Caco-2 (cell line): ENCODE data around the gene EYA3. TPM values are rescaled to one million over a fixed set of nuclear protein-coding genes. Genes with fewer than 3 reads are reported as not detected.

Source experiments
- BruUV-seq: library from RNA; stranded (reverse); fragments of 400-500 nt; replicated peaks from 2 replicates; lab custom pipeline; 2021; lab: Mats Ljungman, UMichigan
- CTCF ChIA-PET: fragments of 300-600 bp; sonication (Branson Sonifier 250); formaldehyde crosslinking; loops from one replicate; lab custom pipeline; 2022; ENCODE audit warnings: antibody characterized with exemption; lab: Charles Lee
- POLR2A ChIA-PET: fragments of 300-600 bp; sonication (Branson Sonifier 250); formaldehyde crosslinking; loops from one replicate; lab custom pipeline; 2022; ENCODE audit warnings: antibody characterized with exemption; lab: Charles Lee
- DNase-seq, 2 experiments: peaks; one replicate each; pipeline versions ENCODE4 v3.0.0 to v3.0.0-alpha.2; 2020 to 2022
- H3K27me3 ChIP-seq: replicated peaks from 2 replicates; pipeline ENCODE4 v1.6.0; 2011; ENCODE audit warnings: low read length; ENCODE audit not compliant: control insufficient read depth, insufficient read depth
- H3K36me3 ChIP-seq: 2 replicates; pipeline ENCODE4 v1.5.1; 2011; ENCODE audit warnings: low read length; ENCODE audit not compliant: control insufficient read depth, insufficient read depth
- H3K4me1 ChIP-seq: fragments of 250-450 bp; sonication (Bioruptor Pico); 2 replicates; pipeline ENCODE4 v1.5.1; 2020; ENCODE audit warnings: mild to moderate bottlenecking
- H3K4me3 ChIP-seq: 2 replicates; pipeline ENCODE4 v1.5.1; 2011; ENCODE audit warnings: low read depth, mild to moderate bottlenecking, control low read depth, low read length
- H3K9me3 ChIP-seq: fragments of 250-450 bp; sonication (Bioruptor Pico); 2 replicates; pipeline ENCODE4 v1.5.1; 2020; ENCODE audit warnings: mild to moderate bottlenecking, moderate library complexity
- H3K27ac Mint-ChIP-seq: one replicate; pipeline ENCODE4 v1.8.0; 2022; ENCODE audit warnings: mixed read lengths; ENCODE audit not compliant: unreplicated experiment
- H3K27me3 Mint-ChIP-seq: one replicate; pipeline ENCODE4 v1.8.0; 2022; ENCODE audit warnings: mixed read lengths; ENCODE audit not compliant: insufficient read depth, unreplicated experiment
- H3K36me3 Mint-ChIP-seq: one replicate; pipeline ENCODE4 v1.8.0; 2022; ENCODE audit warnings: mild to moderate bottlenecking, mixed read lengths; ENCODE audit not compliant: insufficient read depth, unreplicated experiment
- H3K4me1 Mint-ChIP-seq: one replicate; pipeline ENCODE4 v1.8.0; 2022; ENCODE audit warnings: low read depth, mixed read lengths; ENCODE audit not compliant: unreplicated experiment
- H3K4me3 Mint-ChIP-seq: one replicate; pipeline ENCODE4 v1.8.0; 2022; ENCODE audit warnings: mild to moderate bottlenecking, moderate library complexity, mixed read lengths; ENCODE audit not compliant: unreplicated experiment
- H3K9me3 Mint-ChIP-seq: one replicate; pipeline ENCODE4 v1.8.0; 2022; ENCODE audit warnings: mixed read lengths; ENCODE audit not compliant: unreplicated experiment
- CTCF ChIP-seq, 2 experiments: fragments of 200-600 bp in 1 of 2; IDR thresholded peaks; 1 replicate in 1 of 2; 2 replicates in 1 of 2; pipeline versions ENCODE4 v1.5.1 to v1.8.0; 2011 to 2022; ENCODE audit warnings: antibody characterized with exemption in 1 of 2, control low read depth in 1 of 2, inconsistent platforms in 1 of 2, low read depth in 1 of 2, low read length in 1 of 2, mild to moderate bottlenecking in 1 of 2, moderate library complexity in 1 of 2; ENCODE audit not compliant: insufficient read depth in 1 of 2, severe bottlenecking in 1 of 2, unreplicated experiment in 1 of 2
- intact Hi-C: fragments of 100-400 bp; cut with micrococcal nuclease; formaldehyde crosslinking; loops from one replicate; pipeline ENCODE4 v1.10.0; 2022; ENCODE audit not compliant: unreplicated experiment
- total RNA-seq: library from RNA; stranded (reverse); gene quantifications from 2 replicates; pipeline ENCODE4 v1.2.3, GENCODE V29; 2022

The EYA3 gene
- total RNA-seq, 1 experiment from 2014 or later, result 9.9 TPM

GRCh38 chr1:28064064-28064463 lies 24.3 kb downstream of the EYA3 start:
- no peak overlapping the region for H3K4me3 Mint-ChIP-seq
- H3K27me3 Mint-ChIP-seq, result no peaks in the 10 kb centered on the region
- intact Hi-C loops, result no loop called here
- H3K27ac Mint-ChIP-seq, result no peak overlapping the region
- no peak overlapping the region for H3K4me3 ChIP-seq
- no TSS peak for BruUV-seq
- no peak for DNase-seq
- H3K4me1 ChIP-seq, result no peaks in the 10 kb centered on the region
- ChIA-PET POLR2A (no interaction called here), CTCF (no interaction called here)
- no peaks in the 10 kb centered on the region for H3K9me3 Mint-ChIP-seq
- H3K9me3 ChIP-seq, result no peaks in the 10 kb centered on the region
- H3K4me1 Mint-ChIP-seq, result no peaks in the 10 kb centered on the region
- no peaks in the 10 kb centered on the region for H3K27me3 ChIP-seq
- no peaks in the 10 kb centered on the region for H3K36me3 ChIP-seq
- H3K36me3 Mint-ChIP-seq, result peaks cover 5% of the 10 kb centered on the region
- no peak for TF ChIP-seq CTCF (IDR thresholded peaks at IDR 0.05; ENCODE audit: insufficient read depth in 1 of 2, low read depth in 1 of 2, low read length in 1 of 2, severe bottlenecking in 1 of 2, unreplicated experiment in 1 of 2)

GRCh38 chr1:28062806-28063205 lies 25.6 kb downstream of the EYA3 start:
- Mint-ChIP-seq H3K36me3 (peaks cover 5% of the 10 kb centered on the region), H3K4me1 (no peaks in the 10 kb centered on the region), H3K27me3 (no peaks in the 10 kb centered on the region), H3K27ac (no peak overlapping the region), H3K4me3 (no peak overlapping the region), H3K9me3 (no peaks in the 10 kb centered on the region)
- POLR2A ChIA-PET, result no interaction called here
- Histone ChIP-seq H3K36me3 (no peaks in the 10 kb centered on the region), H3K4me3 (no peak overlapping the region), H3K9me3 (no peaks in the 10 kb centered on the region), H3K4me1 (no peaks in the 10 kb centered on the region), H3K27me3 (no peaks in the 10 kb centered on the region)
- intact Hi-C loops, result no loop called here
- no peak for DNase-seq
- no TSS peak for BruUV-seq
- no peak for TF ChIP-seq CTCF (IDR thresholded peaks at IDR 0.05; ENCODE audit: insufficient read depth in 1 of 2, low read depth in 1 of 2, low read length in 1 of 2, severe bottlenecking in 1 of 2, unreplicated experiment in 1 of 2)
- CTCF ChIA-PET, result no interaction called here

- peaks cover 9% of the 10 kb centered on the region for H3K36me3 Mint-ChIP-seq
- H3K4me1 ChIP-seq, result no peaks in the 10 kb centered on the region
- no peak for TF ChIP-seq CTCF (IDR thresholded peaks at IDR 0.05; ENCODE audit: insufficient read depth in 1 of 2, low read depth in 1 of 2, low read length in 1 of 2, severe bottlenecking in 1 of 2, unreplicated experiment in 1 of 2)
- no peaks in the 10 kb centered on the region for H3K9me3 Mint-ChIP-seq
- H3K4me3 Mint-ChIP-seq, result no peak overlapping the region
- BruUV-seq, result no TSS peak
- no peaks in the 10 kb centered on the region for H3K36me3 ChIP-seq
- intact Hi-C loops, result no loop called here
- no peaks in the 10 kb centered on the region for H3K4me1 Mint-ChIP-seq
- ChIA-PET CTCF (interaction anchor here (0.6 kb wide), 1 partner anchor 125 kb away, joined by 6 read pairs; no protein-coding TSS in a partner anchor), POLR2A (no interaction called here)
- H3K4me3 ChIP-seq, result no peak overlapping the region
- no peak for DNase-seq
- H3K27ac Mint-ChIP-seq, result no peak overlapping the region
- no peaks in the 10 kb centered on the region for H3K27me3 Mint-ChIP-seq
- no peaks in the 10 kb centered on the region for H3K9me3 ChIP-seq
- H3K27me3 ChIP-seq, result no peaks in the 10 kb centered on the region
Measured at GRCh38 chr1:28058971-28059878, 29.2 kb downstream of the EYA3 start.
